ENCODE data around the gene KIFBP. TPM values are rescaled to one million over a fixed set of nuclear protein-coding genes. Genes with fewer than 3 reads are reported as not detected.
"Not testable (repeated sequence)": the region's sequence is repeated elsewhere in the genome, so short reads cannot be mapped to it uniquely, and the experiment has no call there.

Gene KIFBP
- total RNA-seq, 1 donor from 2014 or later, result 50.5 TPM

DNA sequence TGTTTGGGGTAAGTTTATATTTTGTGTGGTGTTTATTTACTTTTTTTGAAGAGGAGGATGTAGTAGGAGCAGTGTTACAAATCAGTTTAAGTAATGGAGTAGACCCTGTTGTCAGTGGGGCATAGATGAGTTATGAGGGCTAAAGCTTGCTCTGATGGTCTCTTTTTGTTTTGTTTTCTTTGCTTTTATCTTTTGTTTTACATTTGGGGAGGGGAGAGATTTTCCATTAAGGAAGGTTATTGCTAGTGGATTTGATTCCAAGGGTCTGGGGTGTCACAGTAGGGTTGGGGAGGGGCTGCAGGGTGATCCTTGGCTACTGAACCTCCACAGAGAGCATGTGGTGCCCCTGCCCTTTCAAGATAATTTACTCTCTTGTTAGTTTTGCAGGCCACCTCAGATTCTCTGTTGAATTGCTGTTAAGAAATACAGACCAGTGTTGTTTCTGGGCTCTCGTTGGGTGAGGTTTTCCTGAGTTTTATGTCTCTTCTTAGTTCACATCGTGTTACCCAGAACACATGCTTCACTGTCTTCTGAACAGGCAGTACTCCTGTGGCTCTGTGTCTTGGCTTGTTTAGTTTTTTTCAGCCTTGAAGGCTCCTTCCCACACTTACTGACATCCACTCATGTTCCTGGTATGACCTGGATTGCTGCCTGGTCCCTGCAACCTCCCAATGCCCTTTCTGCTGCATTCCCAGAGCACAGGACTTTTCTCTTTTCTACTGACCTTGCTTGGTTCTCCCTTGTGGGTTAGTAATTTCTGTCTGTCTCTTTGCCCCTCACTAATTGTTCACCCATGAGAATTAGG is 4.2 kb downstream of the KIFBP start:
- peak; percentile 22 for ATAC-seq
- peak; percentile 52 for DNase-seq
- intact Hi-C loops (cut with micrococcal nuclease), result no loop called here

- no peak for ATAC-seq
These were observed 8.6 kb downstream of the KIFBP start for GRCh38 chr10:68997211-68997610.

DNA sequence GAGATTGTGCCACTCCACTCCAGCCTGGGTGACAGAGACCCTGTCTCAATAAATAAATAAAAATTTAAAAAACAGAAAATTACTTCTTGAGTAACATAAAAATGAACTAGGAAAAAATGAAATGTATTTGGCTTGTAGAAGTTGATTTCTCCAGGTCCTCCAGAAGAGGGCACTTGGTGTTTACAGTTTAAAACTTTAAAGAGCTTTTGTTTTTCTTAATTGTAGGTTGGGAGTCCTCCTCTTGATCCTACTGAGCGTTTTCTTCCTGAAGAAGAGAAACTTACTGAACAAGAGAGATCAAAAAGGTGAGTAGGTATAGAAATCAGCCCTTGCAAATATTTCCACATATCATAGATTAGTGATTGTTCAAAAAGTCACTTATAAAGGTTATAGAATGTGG is 16.2 kb downstream of the KIFBP start:
- intact Hi-C loops (cut with micrococcal nuclease), result loop anchor here (5.0 kb wide), 1 partner anchor 87 kb away; no protein-coding TSS in a partner anchor

More at GRCh38 chr10:68997211-68997610, 8.6 kb downstream of the KIFBP start:
- intact Hi-C loops (cut with micrococcal nuclease), result no loop called here
- no peak for DNase-seq

DNA sequence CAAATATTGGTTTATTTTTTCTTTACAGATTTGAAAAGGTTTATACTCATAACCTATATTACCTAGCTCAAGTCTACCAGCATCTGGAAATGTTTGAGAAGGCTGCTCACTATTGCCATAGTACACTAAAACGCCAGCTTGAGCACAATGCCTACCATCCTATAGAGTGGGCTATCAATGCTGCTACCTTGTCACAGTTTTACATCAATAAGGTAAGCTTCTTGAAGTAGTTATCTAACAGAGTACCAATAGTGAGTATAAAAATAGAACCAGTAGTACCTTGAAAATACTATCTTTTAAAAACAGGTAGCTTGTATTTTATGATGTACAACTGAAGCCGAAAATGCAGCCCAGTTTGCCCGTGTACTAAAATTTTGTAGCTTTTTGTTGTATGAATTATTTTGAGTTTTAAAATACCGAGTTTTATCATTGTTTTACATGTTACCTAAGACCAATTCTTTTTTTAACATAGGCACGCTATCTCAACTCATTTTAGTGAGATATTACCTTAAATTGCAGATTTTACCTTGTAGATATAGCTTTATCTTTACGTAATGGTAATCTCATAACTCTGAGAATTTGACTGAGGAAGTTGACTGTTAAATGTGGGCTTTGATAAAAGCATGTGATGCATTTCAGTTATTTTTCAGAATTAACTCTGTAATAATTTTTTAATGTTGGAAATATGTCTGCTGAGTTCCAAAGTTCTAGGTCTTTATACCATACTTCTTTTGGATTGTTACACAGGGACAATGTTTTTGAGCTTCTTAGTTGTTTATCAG is 17.3 kb downstream of the KIFBP start:
- ATAC-seq (no peak), DNase-seq (no peak)
- intact Hi-C loops (cut with micrococcal nuclease), result loop anchor here (5.0 kb wide), 1 partner anchor 86 kb away; no protein-coding TSS in a partner anchor

More for the DNA sequence above, 16.2 kb downstream of the KIFBP start:
- ATAC-seq (peak; percentile 31), DNase-seq (no peak)

DNA sequence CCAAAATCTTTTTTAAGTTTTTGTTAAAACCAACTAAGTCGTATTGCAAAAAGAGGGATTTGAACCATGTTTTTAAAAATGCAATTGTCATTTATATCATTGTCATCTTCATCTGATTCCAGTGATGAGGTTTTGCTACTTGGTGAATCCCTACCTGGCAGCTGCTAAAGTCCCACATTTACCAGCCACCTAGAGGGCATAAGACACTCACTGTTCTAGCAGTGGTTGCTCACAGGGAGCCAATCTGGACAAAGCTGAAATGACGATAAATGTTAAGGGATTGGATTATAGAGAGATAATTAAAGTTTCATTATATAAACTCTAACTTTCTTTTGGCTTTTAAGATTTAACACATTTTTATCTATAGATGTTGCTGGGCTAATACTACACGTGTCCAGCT is 18.7 kb downstream of the KIFBP start:
- no peak for ATAC-seq
- intact Hi-C loops (cut with micrococcal nuclease), result loop anchor here (5.0 kb wide), 1 partner anchor 85 kb away; no protein-coding TSS in a partner anchor

GRCh38 chr10:69009360-69009759 is 20.8 kb downstream of the KIFBP start:
- DNase-seq, result no peak
- ATAC-seq, result no peak
- intact Hi-C loops (cut with micrococcal nuclease), result loop anchor here (5.0 kb wide), 1 partner anchor 83 kb away; no protein-coding TSS in a partner anchor

More for the DNA sequence above, 18.7 kb downstream of the KIFBP start:
- DNase-seq, result no peak

- intact Hi-C loops (cut with micrococcal nuclease), result no loop called here
- no peak for ATAC-seq
- no peak for DNase-seq
These were observed 21.6 kb downstream of the KIFBP start for GRCh38 chr10:69010151-69010640.

GRCh38 chr10:69012778-69013177 is 24.2 kb downstream of the KIFBP start:
- intact Hi-C loops (cut with micrococcal nuclease); ATAC-seq; DNase-seq: not testable (repeated sequence)

GRCh38 chr10:69014171-69014570 is 25.6 kb downstream of the KIFBP start:
- intact Hi-C loops (cut with micrococcal nuclease), result no loop called here
- no peak for DNase-seq
- ATAC-seq, result no peak

DNA sequence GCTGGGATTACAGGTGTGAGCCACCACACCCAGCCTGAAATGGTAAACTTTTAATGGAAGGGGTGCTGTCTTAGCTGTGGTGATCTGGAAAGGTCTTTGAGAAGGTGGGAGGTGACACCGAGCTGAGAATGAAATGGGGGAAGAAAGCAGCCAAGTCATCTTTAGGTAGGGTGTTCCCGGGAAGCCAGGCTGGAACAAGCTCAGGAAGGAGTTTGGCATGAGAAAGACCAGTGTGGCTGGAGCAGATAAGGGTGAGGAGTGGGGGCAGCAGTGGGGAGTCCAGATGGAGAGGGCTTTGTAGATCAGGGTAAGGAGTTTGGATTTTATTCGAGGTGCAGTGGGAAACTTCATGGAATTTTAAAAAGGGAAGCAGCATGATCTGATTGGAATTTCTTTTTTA is 30.0 kb downstream of the KIFBP start:
- intact Hi-C loops (cut with micrococcal nuclease), result no loop called here
- ATAC-seq (no peak), DNase-seq (no peak)

- ATAC-seq, result no peak
- intact Hi-C loops (cut with micrococcal nuclease), result no loop called here
- DNase-seq, result no peak
These were observed 34.0 kb downstream of the KIFBP start for GRCh38 chr10:69022611-69023010.

GRCh38 chr10:69025370-69025896 is 36.8 kb downstream of the KIFBP start:
- intact Hi-C loops (cut with micrococcal nuclease), result no loop called here
- ATAC-seq (no peak), DNase-seq (no peak)

GRCh38 chr10:69033256-69033655 is 44.7 kb downstream of the KIFBP start:
- ATAC-seq (no peak), DNase-seq (no peak)
- intact Hi-C loops (cut with micrococcal nuclease), result no loop called here

DNA sequence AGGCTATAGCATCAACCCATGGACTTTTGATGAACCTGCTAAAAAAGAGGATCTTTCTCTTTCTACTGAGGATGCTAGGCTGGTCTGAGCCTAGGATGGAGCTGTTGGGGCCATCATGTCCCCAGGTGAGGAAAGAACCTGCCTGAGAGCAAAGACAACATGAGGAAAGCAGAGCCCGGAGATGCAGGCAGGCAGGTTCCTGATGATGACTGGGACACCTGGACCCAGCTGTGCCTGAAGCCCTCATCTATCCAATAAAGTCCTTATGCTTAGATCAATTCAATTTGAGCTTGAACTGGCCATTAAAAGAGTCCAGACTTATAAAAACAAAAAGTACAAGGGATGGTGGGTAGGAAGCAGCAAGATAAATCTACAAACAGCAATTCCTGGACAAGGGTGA is 48.9 kb downstream of the KIFBP start:
- DNase-seq (no peak), ATAC-seq (no peak)
- intact Hi-C loops (cut with micrococcal nuclease), result no loop called here

DNA sequence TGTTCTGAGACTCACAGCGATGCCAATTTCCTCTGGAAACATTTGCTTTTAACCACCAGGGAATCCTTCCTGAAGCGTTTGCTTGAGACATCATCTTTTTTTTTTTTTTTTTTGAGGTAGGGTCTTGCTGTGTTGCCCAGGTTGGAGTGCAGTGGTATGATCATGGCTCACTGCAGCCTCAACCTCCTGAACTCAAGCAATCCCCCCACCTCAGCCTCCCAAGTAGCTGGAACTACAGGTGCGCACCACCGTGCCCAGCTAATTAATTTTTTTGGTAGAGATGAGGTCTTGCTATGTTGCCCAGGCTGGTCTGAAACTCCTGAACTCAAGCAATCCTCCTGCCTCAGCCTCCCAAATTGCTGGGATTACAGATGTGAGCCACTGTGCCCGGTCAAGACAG is 52.3 kb downstream of the KIFBP start:
- ATAC-seq; DNase-seq; intact Hi-C loops (cut with micrococcal nuclease): not testable (repeated sequence)

- DNase-seq (no peak), ATAC-seq (no peak)
- intact Hi-C loops (cut with micrococcal nuclease), result no loop called here
These were observed 53.8 kb downstream of the KIFBP start for GRCh38 chr10:69042417-69042816.

GRCh38 chr10:69042838-69043237 is 54.2 kb downstream of the KIFBP start:
- ATAC-seq (no peak), DNase-seq (no peak)
- intact Hi-C loops (cut with micrococcal nuclease), result no loop called here

- ATAC-seq (no peak), DNase-seq (no peak)
- intact Hi-C loops (cut with micrococcal nuclease), result no loop called here
These were observed 55.4 kb downstream of the KIFBP start for GRCh38 chr10:69043931-69044531.

DNA sequence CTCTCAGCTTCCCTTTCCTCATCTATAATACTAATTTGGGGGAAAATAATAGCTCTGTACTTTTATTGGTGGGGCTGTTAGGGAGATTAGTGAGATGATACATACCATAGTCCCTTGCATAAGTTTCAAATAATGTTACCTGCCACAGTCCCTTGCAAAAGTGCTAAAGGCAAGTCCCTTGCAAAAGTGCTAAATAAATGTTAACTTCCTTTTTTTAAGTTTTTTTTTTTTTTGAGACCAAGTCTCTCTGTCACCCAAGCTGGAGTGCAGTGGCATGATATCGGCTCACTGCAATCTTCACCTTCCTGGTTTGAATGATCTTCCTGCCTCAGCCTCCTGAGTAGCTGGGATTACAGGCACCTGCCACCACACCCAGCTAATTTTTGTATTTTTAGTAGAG is 55.9 kb downstream of the KIFBP start:
- intact Hi-C loops (cut with micrococcal nuclease), result no loop called here
- no peak for ATAC-seq
- no peak for DNase-seq
